Esophagus muscularis mucosa (tissue), 4 donors: ENCODE measurements around the gene SIK2.

Source experiments
- CTCF ChIP-seq, 3 experiments: fragments of 200-600 bp in 2 of 3; fragments of 450-650 bp in 1 of 3; sonication (generic) in 2 of 3; IDR thresholded peaks; one replicate each; pipeline ENCODE4 v1.5.1; 2017 to 2019; ENCODE audit warnings: antibody characterized with exemption in 3 of 3, mild to moderate bottlenecking in 2 of 3, moderate library complexity in 1 of 3
- EP300 ChIP-seq: sonication (generic); formaldehyde crosslinking; IDR thresholded peaks from one replicate; pipeline ENCODE4 v1.6.1; 2017; ENCODE audit warnings: antibody characterized with exemption
- POLR2A ChIP-seq: fragments of 450-650 bp; IDR thresholded peaks from one replicate; pipeline ENCODE4 v1.6.1; 2017; ENCODE audit warnings: antibody characterized with exemption, moderate library complexity, mild to moderate bottlenecking, low read depth
- POLR2AphosphoS5 ChIP-seq, 2 donors: sonication (generic); formaldehyde crosslinking; IDR thresholded peaks; one replicate each; pipeline ENCODE4 v1.6.1; 2017; ENCODE audit warnings: antibody characterized with exemption in 2 of 2

- TF ChIP-seq CTCF (IDR thresholded peaks at IDR 0.05), result no peak
- no peak for TF ChIP-seq POLR2AphosphoS5 (IDR thresholded peaks at IDR 0.05)
- no peak for TF ChIP-seq EP300
- TF ChIP-seq POLR2A, result no peak
These were observed 175.9 kb downstream of the SIK2 start for GRCh38 chr11:111778047-111778558.
